ENCODE results near the gene ACP1.

ACP1 gene

DNA sequence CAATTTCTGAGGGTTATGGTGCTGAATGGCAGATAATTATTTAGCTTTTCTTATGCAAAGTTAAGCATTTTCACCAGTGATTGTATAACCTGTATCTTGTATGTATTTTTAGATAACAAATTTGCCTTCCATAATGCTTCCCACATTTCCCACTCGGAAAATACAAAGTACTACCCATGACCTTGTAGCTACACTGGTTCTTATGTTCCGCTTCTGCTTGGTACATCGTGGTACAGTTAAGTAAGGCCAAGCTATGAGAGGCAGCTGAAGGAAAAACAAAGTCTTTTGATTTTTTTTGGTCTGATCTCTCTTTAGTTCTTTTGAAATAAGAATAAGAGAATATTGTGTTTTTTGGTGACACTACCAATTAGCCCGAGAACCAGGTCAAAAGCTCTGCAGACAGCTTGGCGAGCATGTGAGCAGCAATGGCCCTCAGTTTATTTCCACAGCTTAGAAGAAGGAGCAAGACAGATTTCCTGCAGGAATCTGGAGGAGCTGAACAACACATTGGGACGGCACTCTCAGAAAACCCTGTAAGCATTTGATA is 27.7 kb upstream of the ACP1 start:
- no peaks in the 10 kb centered on the region for H3K9me3 ChIP-seq (ENCODE audit: control insufficient read depth, low read length)
- no peak overlapping the region for H3K4me3 ChIP-seq (ENCODE audit: extremely low read depth, insufficient read depth, low read length, poor library complexity, severe bottlenecking)
- H3K27ac ChIP-seq (ENCODE audit: low read depth, low read length, severe bottlenecking): no peak overlapping the region
- H3K4me1 ChIP-seq (ENCODE audit: control insufficient read depth, insufficient read depth, low read length, poor library complexity, severe bottlenecking): no peaks in the 10 kb centered on the region
- no peaks in the 10 kb centered on the region for H3K36me3 ChIP-seq (ENCODE audit: control insufficient read depth, insufficient read depth, low read length)
- 94 to 98% methylated on average over 3 to 4 of the region's 6 CpGs for WGBS, 2 experiments (ENCODE audit: insufficient coverage in 2 of 2)

DNA sequence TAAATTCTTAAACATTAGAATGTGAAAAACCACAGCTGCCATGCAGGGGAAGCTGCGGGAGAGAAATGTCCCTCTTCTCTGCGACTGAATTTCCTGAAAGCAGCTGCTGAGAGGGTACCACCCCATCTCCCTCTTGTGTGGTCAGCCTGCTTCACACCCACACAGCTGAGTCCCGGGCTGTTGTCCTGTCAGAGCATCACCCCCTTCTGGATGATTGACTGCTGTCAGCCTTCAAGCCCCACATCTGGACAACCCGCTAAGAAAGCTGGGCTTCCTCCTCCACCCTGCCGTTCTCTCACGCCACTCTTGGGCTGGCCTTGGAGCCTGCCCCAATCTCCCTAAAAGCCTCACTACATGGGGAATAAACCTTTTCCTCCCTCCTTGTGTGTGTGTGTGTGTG is 26.9 kb upstream of the ACP1 start:
- H3K36me3 ChIP-seq (ENCODE audit: control insufficient read depth, insufficient read depth, low read length): no peaks in the 10 kb centered on the region

GRCh38 chr2:238431-238830 is 26.3 kb upstream of the ACP1 start:
- no peaks in the 10 kb centered on the region for H3K4me1 ChIP-seq (ENCODE audit: control insufficient read depth, insufficient read depth, low read length, poor library complexity, severe bottlenecking)
- no peaks in the 10 kb centered on the region for H3K36me3 ChIP-seq (ENCODE audit: control insufficient read depth, insufficient read depth, low read length)
- H3K27ac ChIP-seq (ENCODE audit: low read depth, low read length, severe bottlenecking): no peak overlapping the region
- WGBS, 2 experiments (ENCODE audit: insufficient coverage in 2 of 2): 87 to 94% methylated on average over 2 to 3 of the region's 3 CpGs
- H3K4me3 ChIP-seq (ENCODE audit: extremely low read depth, insufficient read depth, low read length, poor library complexity, severe bottlenecking): no peak overlapping the region
- no peaks in the 10 kb centered on the region for H3K9me3 ChIP-seq (ENCODE audit: control insufficient read depth, low read length)

More for the DNA sequence above, 26.9 kb upstream of the ACP1 start:
- WGBS, 2 experiments (ENCODE audit: insufficient coverage in 2 of 2): 84 to 90% methylated on average over 4 of the region's 6 CpGs
- no peaks in the 10 kb centered on the region for H3K9me3 ChIP-seq (ENCODE audit: control insufficient read depth, low read length)
- no peak overlapping the region for H3K4me3 ChIP-seq (ENCODE audit: extremely low read depth, insufficient read depth, low read length, poor library complexity, severe bottlenecking)
- H3K27ac ChIP-seq (ENCODE audit: low read depth, low read length, severe bottlenecking): no peak overlapping the region
- H3K4me1 ChIP-seq (ENCODE audit: control insufficient read depth, insufficient read depth, low read length, poor library complexity, severe bottlenecking): no peaks in the 10 kb centered on the region

- WGBS, 2 experiments (ENCODE audit: insufficient coverage in 2 of 2): 92 to 93% methylated on average over 4 of the region's 5 CpGs
- H3K27ac ChIP-seq (ENCODE audit: low read depth, low read length, severe bottlenecking): no peak overlapping the region
- H3K9me3 ChIP-seq (ENCODE audit: control insufficient read depth, low read length): no peaks in the 10 kb centered on the region
- no peak overlapping the region for H3K4me3 ChIP-seq (ENCODE audit: extremely low read depth, insufficient read depth, low read length, poor library complexity, severe bottlenecking)
- H3K36me3 ChIP-seq (ENCODE audit: control insufficient read depth, insufficient read depth, low read length): no peaks in the 10 kb centered on the region
- H3K4me1 ChIP-seq (ENCODE audit: control insufficient read depth, insufficient read depth, low read length, poor library complexity, severe bottlenecking): no peaks in the 10 kb centered on the region
These were observed 25.9 kb upstream of the ACP1 start for GRCh38 chr2:238869-239268.

DNA sequence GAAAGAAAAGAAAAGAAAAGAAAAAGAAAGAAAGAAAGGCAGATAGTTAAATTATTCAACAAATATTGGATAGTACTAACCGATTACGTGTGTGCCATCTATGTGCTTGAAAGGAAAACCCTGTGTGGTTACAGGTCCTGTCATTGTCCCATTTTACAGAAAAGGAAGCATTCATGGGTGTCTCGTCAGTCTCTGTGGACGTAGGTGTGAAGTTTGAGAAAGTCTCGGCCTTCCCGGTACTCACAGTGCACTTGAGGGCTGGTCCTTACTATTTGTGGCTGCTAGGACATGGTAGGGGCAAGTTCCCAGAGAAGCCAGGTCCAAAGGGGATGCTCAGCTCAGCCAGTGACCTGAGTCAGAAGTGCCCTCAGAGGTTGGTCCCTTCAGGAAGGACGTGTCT is 20.2 kb upstream of the ACP1 start:
- H3K4me3 ChIP-seq (ENCODE audit: extremely low read depth, insufficient read depth, low read length, poor library complexity, severe bottlenecking): no peak overlapping the region
- WGBS, 2 experiments (ENCODE audit: insufficient coverage in 2 of 2): 90 to 91% methylated on average over 6 to 7 of the region's 7 CpGs
- H3K36me3 ChIP-seq (ENCODE audit: control insufficient read depth, insufficient read depth, low read length): peaks cover 5% of the 10 kb centered on the region
- no peaks in the 10 kb centered on the region for H3K9me3 ChIP-seq (ENCODE audit: control insufficient read depth, low read length)
- no peaks in the 10 kb centered on the region for H3K4me1 ChIP-seq (ENCODE audit: control insufficient read depth, insufficient read depth, low read length, poor library complexity, severe bottlenecking)
- H3K27ac ChIP-seq (ENCODE audit: low read depth, low read length, severe bottlenecking): no peak overlapping the region

DNA sequence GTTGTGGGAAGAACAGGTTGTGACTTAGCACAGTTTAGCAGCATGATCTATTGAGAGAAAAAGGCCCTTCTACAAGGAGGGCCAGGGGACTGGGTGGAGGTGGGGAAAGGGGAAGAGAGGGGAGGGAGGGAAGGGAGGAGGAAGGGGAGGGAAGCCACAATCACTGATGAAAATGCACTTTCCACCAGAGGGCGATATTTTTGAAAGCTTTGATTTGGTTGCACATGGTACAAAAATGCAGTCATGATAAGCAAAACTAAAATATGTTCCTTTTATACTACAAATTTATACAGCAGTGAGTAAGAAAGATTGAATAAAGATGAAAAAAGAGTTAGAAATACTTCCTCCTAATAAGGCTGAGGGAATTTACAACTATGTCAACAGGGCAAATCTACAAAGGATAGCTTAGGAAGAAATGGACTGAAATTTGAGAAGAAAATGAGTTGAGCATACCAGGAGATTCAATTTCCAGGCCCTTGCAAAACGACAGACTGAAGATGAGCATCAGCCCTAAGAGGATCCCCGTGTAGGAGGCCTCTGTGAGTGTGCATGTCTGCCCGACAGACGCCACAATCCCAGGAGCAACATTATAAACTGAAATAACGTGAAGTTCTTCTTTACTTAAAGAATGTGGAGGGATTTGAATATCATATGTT is 18.1 kb upstream of the ACP1 start:
- H3K4me3 ChIP-seq (ENCODE audit: extremely low read depth, insufficient read depth, low read length, poor library complexity, severe bottlenecking): no peak overlapping the region
- H3K4me1 ChIP-seq (ENCODE audit: control insufficient read depth, insufficient read depth, low read length, poor library complexity, severe bottlenecking): no peaks in the 10 kb centered on the region
- no peak overlapping the region for H3K27ac ChIP-seq (ENCODE audit: low read depth, low read length, severe bottlenecking)
- 17 to 77% methylated on average over 1 to 5 of the region's 6 CpGs for WGBS, 2 experiments (ENCODE audit: insufficient coverage in 2 of 2)
- peaks cover 5% of the 10 kb centered on the region for H3K36me3 ChIP-seq (ENCODE audit: control insufficient read depth, insufficient read depth, low read length)
- H3K9me3 ChIP-seq (ENCODE audit: control insufficient read depth, low read length): no peaks in the 10 kb centered on the region

GRCh38 chr2:248724-249123 is 16.0 kb upstream of the ACP1 start:
- no peak overlapping the region for H3K27ac ChIP-seq (ENCODE audit: low read depth, low read length, severe bottlenecking)
- no peaks in the 10 kb centered on the region for H3K9me3 ChIP-seq (ENCODE audit: control insufficient read depth, low read length)
- H3K4me3 ChIP-seq (ENCODE audit: extremely low read depth, insufficient read depth, low read length, poor library complexity, severe bottlenecking): no peak overlapping the region
- no peaks in the 10 kb centered on the region for H3K4me1 ChIP-seq (ENCODE audit: control insufficient read depth, insufficient read depth, low read length, poor library complexity, severe bottlenecking)
- WGBS, 2 experiments (ENCODE audit: insufficient coverage in 2 of 2): no CpG with 5 or more reads among the region's 2 CpGs
- peaks cover 5% of the 10 kb centered on the region for H3K36me3 ChIP-seq (ENCODE audit: control insufficient read depth, insufficient read depth, low read length)

- no peak overlapping the region for H3K27ac ChIP-seq (ENCODE audit: low read depth, low read length, severe bottlenecking)
- H3K9me3 ChIP-seq (ENCODE audit: control insufficient read depth, low read length): no peaks in the 10 kb centered on the region
- 90 to 95% methylated on average over 13 to 14 of the region's 15 CpGs for WGBS, 2 experiments (ENCODE audit: insufficient coverage in 2 of 2)
- peaks cover 5% of the 10 kb centered on the region for H3K36me3 ChIP-seq (ENCODE audit: control insufficient read depth, insufficient read depth, low read length)
- no peak overlapping the region for H3K4me3 ChIP-seq (ENCODE audit: extremely low read depth, insufficient read depth, low read length, poor library complexity, severe bottlenecking)
- H3K4me1 ChIP-seq (ENCODE audit: control insufficient read depth, insufficient read depth, low read length, poor library complexity, severe bottlenecking): no peaks in the 10 kb centered on the region
These were observed 15.2 kb upstream of the ACP1 start for GRCh38 chr2:249538-250042.

GRCh38 chr2:252001-252602 is 12.6 kb upstream of the ACP1 start:
- Histone ChIP-seq H3K4me1 (ENCODE audit: control insufficient read depth, insufficient read depth, low read length, poor library complexity, severe bottlenecking) (no peaks in the 10 kb centered on the region), H3K4me3 (ENCODE audit: extremely low read depth, insufficient read depth, low read length, poor library complexity, severe bottlenecking) (no peak overlapping the region), H3K9me3 (ENCODE audit: control insufficient read depth, low read length) (no peaks in the 10 kb centered on the region), H3K36me3 (ENCODE audit: control insufficient read depth, insufficient read depth, low read length) (no peaks in the 10 kb centered on the region), H3K27ac (ENCODE audit: low read depth, low read length, severe bottlenecking) (no peak overlapping the region)
- 94% methylated on average over 5 to 6 of the region's 6 CpGs for WGBS, 2 experiments (ENCODE audit: insufficient coverage in 2 of 2)

GRCh38 chr2:253202-253638 is 11.5 kb upstream of the ACP1 start:
- Histone ChIP-seq H3K27ac (ENCODE audit: low read depth, low read length, severe bottlenecking) (no peak overlapping the region), H3K4me1 (ENCODE audit: control insufficient read depth, insufficient read depth, low read length, poor library complexity, severe bottlenecking) (no peaks in the 10 kb centered on the region), H3K9me3 (ENCODE audit: control insufficient read depth, low read length) (peaks cover 7% of the 10 kb centered on the region), H3K4me3 (ENCODE audit: extremely low read depth, insufficient read depth, low read length, poor library complexity, severe bottlenecking) (no peak overlapping the region), H3K36me3 (ENCODE audit: control insufficient read depth, insufficient read depth, low read length) (no peaks in the 10 kb centered on the region)
- 80 to 87% methylated on average over 1 to 3 of the region's 8 CpGs for WGBS, 2 experiments (ENCODE audit: insufficient coverage in 2 of 2)

GRCh38 chr2:254241-254640 is 10.5 kb upstream of the ACP1 start:
- Histone ChIP-seq H3K4me1 (ENCODE audit: control insufficient read depth, insufficient read depth, low read length, poor library complexity, severe bottlenecking) (no peaks in the 10 kb centered on the region), H3K36me3 (ENCODE audit: control insufficient read depth, insufficient read depth, low read length) (peaks cover 5% of the 10 kb centered on the region), H3K9me3 (ENCODE audit: control insufficient read depth, low read length) (peaks cover 15% of the 10 kb centered on the region), H3K4me3 (ENCODE audit: extremely low read depth, insufficient read depth, low read length, poor library complexity, severe bottlenecking) (no peak overlapping the region), H3K27ac (ENCODE audit: low read depth, low read length, severe bottlenecking) (no peak overlapping the region)
- 83 to 89% methylated on average over 5 to 6 of the region's 7 CpGs for WGBS, 2 experiments (ENCODE audit: insufficient coverage in 2 of 2)
